NOMO-1 (cell line): ENCODE results near the gene SH3GL2.

Experiments used
- DNase-seq, 2 experiments: peaks; one replicate each; lab custom pipeline; 2025; ENCODE audit not compliant: unreplicated experiment in 2 of 2; lab: John Stamatoyannopoulos, UW

SH3GL2 gene

DNA sequence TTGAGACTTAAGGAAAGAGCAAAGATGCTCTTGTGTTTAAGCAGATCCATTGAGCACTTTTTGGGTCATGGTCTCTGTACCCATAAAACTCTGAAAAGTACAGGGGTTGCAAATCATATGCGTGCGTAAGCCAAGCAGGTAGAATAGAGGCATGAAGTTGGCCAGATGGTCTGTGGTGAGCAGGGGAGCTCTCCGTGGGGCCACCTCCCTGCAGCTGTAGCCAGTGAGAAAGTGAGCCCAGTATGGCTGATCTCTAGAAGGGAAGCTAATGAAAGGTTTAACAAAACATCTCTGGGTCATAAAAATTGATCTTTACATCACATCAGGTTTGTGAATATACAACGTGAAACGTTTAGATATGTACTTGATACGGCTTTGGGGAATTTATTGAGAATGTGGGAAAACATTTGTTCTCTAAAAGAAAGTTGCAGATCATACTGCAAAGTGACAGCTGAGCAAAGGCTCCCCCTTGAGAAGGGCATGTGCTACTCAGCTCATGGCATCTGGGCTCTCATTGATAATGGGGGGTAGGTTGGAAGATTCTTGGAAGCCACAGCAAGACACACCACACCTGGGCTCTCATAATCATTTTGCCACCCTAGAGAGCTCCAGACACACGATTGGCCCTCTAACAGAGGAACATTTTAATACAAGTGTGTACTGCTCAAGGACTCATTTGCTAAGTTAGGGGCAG, 30.6 kb downstream of the SH3GL2 start:
- DNase-seq: no peak

DNA sequence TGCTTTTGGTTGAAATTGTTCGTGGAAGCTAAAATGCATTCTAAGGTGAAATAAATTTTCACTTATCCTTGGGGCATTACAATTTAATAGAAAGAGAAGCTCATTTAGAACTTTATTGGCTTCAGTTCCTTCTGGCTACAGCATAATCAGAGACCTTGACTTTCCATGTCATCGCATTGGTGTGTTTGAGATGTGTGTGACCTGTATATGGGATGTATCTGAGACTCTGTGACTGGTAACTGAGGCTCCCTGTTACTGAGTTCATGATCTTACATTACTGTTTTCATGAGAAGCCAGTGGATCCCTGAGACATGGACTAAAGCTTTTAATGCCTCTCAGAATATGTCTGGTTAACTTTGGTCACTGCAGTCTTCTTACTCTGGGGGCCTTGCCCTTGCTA, 32.5 kb downstream of the SH3GL2 start:
- no peak for DNase-seq

DNA sequence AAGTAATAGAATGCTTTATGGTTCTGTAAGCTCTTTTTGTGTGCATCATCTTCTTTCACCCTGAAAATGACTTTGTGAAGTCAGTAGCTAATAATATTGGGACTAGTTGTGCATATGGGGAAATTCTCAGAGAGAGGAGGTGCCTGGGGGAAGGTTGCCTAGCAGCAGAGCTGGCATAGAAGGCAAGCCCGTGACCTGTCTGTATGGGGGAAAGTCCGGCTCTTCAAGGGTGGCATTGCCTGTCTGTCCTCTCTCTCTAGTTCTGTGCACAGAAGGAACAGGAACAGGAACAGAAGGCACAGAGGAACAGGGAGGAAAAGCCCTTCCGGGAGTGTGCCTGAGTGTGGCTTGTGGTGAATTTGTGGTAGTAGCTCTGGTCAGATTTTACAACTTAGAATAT, 33.1 kb downstream of the SH3GL2 start:
- no peak for DNase-seq

- no peak for DNase-seq
These were observed 34.9 kb downstream of the SH3GL2 start for GRCh38 chr9:17613758-17614157.

DNA sequence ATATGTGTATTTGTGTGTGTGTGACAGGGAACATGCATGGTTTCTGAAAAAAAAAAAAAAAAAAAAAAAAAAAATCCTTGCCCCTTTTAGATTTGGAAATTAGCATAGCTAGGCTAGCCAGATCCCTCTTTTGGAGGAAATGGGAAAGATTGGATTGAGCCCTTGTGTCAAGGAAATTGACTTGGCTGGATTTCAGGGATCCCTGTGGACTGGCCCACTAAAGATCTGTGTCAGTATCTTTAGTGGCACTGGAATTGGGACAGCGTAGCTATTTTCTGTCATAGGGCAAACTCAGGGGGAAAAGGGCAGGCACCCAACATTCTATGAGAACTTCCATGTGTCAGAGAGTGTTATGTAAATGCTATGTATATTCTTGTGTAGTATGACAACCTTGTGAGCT, 35.4 kb downstream of the SH3GL2 start:
- DNase-seq: no peak

GRCh38 chr9:17614903-17615302, 36.0 kb downstream of the SH3GL2 start:
- no peak for DNase-seq

DNA sequence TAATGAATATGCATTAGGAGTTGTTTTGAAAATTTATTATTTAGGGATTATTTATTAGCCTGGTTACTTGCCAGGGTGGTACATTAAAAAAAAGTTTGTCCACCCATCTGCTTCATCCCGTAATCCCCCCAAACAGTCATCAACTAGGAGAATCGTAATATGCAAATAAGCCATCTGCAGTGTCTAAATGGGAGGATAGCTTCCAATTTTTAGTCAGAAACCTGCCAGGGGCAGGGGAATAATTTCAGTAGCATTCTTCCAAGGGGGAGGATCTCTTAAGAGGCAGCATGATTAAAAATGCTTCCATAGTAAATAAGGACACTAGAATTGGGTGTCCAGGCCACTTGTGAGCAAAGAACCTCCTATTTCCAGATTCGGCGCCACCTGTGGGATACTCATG, 43.3 kb downstream of the SH3GL2 start:
- DNase-seq: no peak

- no peak for DNase-seq
These were observed 43.9 kb downstream of the SH3GL2 start for GRCh38 chr9:17622749-17623148.

DNA sequence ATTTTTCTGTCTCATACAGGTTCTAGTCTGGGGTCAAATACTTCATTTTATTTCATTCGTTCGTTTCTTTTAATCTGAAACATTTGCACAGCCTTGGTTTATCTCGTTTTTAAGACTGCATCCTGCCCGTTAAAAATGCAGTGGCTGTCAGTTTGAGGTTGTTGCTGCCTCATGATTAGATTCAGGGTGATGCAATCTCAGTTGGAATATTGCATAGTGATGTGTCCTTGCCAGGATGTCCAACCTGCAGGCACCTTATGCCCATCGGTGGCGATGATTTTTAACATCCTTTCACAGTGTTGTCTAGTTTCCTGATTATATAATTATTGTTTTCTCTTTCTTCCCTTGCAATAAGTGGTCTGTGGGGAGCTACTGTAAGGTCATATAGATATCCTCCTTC, 45.1 kb downstream of the SH3GL2 start:
- DNase-seq: no peak

DNA sequence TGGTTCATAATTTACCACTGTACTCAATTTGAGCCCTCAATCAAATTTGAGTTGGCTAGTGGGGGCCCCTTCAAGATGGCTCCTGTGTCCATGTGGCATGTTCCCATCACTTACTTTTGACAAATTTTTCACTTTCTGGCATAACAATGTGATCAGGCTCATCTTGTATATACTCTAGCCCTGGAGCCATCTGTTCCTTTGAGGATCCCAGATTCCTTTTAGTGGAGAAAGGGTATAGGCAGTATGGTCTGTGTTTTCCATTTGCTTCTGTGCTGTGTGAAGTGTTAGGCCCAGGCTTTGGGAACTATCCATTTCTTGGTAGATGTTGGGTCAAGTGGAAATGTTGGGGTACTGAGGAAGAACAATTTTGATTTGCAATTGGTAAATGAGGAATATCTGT, 45.7 kb downstream of the SH3GL2 start:
- DNase-seq: no peak

- DNase-seq: no peak
These were observed 47.0 kb downstream of the SH3GL2 start for GRCh38 chr9:17625644-17626388.

DNA sequence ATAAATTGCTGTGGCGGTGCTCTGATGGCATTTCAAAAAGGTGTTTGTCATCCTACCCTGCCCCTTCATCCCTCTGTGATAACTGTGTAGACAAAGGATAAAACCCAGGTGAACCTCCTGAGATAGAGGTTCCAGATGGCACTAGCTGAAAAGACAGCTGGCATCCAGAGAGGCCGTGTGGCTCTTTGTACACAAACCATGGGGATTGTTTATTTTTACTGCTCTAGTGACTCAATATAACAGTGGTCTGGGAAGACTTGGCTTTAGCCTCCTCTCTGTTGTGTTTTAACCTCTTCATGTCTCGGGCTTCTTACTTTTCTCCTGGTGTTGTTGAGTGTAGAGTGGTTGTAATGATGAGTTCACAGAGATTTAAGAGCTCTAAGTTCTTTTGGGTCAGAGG, 48.8 kb downstream of the SH3GL2 start:
- DNase-seq: no peak

- no peak for DNase-seq
These were observed 49.8 kb downstream of the SH3GL2 start for GRCh38 chr9:17628624-17629023.

DNA sequence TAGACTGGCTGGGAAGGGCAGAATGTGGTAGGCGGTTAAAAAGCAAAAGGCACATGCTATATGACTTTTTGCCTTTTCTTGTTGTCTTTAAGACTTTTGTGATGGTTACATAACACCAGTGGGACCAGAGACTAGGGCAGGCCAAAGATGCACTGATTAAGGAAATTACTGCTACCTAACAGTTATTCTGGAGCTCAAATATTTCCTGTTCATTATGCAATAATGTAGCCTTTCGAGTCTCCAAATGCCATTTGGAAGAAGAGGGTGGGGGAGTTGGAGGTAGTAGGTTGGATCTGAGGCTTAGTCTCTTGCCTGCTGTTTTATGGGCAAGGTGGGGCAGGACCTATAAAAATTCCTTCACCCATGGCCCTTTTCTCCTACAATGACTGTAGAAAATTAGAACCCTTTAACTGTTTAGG, 51.7 kb downstream of the SH3GL2 start:
- no peak for DNase-seq

- DNase-seq: no peak
These were observed 52.5 kb downstream of the SH3GL2 start for GRCh38 chr9:17631396-17631795.

- DNase-seq: no peak
These were observed 54.1 kb downstream of the SH3GL2 start for GRCh38 chr9:17632994-17633393.

DNA sequence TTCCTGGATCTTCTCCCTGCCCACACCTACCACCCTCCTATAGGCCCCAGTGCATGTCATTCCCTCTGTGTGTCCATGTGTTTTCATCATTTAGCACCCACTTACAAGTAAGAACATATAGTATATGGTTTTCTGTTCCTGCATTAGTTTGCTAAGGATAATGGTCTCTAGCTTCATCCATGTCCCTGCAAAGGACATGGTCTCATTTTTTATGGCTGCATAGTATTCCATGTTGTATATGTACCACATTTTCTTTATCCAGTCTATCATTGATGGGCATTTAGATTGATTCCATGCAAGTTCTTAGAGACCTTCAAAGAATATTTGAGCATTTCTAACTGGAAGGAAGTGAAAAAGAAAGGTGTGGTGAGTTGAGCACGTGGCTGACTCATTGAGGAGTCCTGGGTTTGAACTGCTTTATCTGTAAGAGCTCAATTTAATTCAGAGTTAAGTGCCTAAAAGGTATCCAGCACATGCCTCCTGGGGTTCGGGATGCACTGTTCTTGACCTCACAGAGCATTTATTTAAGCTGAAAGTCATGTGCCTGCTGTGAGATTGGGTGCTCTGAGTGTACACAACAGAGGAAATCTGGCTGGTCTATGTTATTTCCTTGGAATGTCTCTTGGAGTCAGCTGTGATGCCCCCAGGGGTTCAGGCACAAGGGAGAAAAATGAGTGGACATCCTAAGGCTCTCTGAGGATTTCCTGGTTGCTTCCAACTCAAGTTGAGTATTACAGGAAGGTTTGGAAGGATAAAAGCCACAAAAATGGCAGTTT, 56.4 kb downstream of the SH3GL2 start:
- DNase-seq: no peak

DNA sequence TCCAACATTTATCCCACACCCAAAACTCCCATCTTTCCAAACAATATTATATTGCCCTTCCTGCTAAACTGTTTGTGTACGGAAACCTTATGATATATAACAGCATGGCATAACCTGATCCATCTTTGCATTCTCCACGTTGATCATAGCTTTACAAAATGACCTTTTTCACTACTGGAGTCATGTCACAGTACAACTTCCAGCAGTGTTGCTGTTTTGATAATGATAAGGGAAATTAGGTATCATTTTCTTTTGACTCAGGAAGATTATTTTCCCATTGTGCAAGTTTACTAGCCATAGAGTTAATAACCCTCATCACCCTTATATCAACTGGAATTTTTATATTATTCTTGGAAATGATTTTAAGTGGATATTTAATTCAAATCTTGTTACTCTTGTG, 57.5 kb downstream of the SH3GL2 start:
- DNase-seq: no peak

GRCh38 chr9:17636821-17637220, 58.0 kb downstream of the SH3GL2 start:
- DNase-seq: no peak

GRCh38 chr9:17637229-17637628, 58.4 kb downstream of the SH3GL2 start:
- no peak for DNase-seq

GRCh38 chr9:17648516-17648915, 69.7 kb downstream of the SH3GL2 start:
- DNase-seq: no peak

- no peak for DNase-seq
These were observed 72.9 kb downstream of the SH3GL2 start for GRCh38 chr9:17651725-17652124.
